Right ventricle myocardium inferior (tissue), 1 donor: ENCODE data around the gene MAN1A2. TPM values are rescaled to one million over a fixed set of nuclear protein-coding genes. Genes with fewer than 3 reads are reported as not detected.
A peak's percentile ranks its signal among the peaks of the same experiment; 100 is the strongest.

Source experiments
- ATAC-seq: fragments of 200-7000 bp; cut with Tn5 transposase; one replicate; pipeline ENCODE4 v1.9.1; 2020; ENCODE audit warnings: mild to moderate bottlenecking, moderate library complexity
- DNase-seq: peaks from one replicate; pipeline ENCODE4 v3.0.0; 2021; ENCODE audit errors: missing footprints
- intact Hi-C: fragments of 100-400 bp; cut with DNase I; formaldehyde crosslinking; loops from one replicate; pipeline ENCODE4 v1.11.0; 2022
- total RNA-seq: library from RNA; stranded (reverse); fragmentation: NEBNext Ultra II Directional; extraction: Animal tissue kit (Norgen Biotek cat#: 25700); gene quantifications from one replicate; pipeline ENCODE4 v1.2.1, GENCODE V29; 2021
- donor health status: DM: no; HTN: yes; CAD: no; lungs with severe emphysema.

The MAN1A2 gene
- total RNA-seq, 1 donor from 2014 or later, result 24.6 TPM

DNA sequence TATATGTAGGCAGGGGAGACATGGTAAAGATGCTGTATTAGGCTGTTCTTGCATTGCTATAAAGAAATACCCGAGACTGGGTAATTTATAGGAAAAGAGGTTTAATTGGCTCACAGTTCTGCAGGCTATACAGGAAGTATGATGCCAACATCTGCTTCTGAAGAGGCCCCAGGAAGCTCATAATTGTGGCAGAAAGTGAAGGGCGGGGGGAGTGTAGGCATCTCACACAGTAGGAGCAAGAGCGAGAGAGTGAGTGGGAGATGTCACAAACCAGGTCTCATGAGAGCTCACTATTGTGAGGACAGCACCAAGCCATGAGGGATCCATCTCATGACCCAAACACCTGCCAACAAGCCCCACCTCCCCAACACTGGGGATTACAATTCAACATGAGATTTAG is 21.1 kb downstream of the MAN1A2 start:
- no peak for DNase-seq
- ATAC-seq, result no peak
- intact Hi-C loops, result no loop called here

DNA sequence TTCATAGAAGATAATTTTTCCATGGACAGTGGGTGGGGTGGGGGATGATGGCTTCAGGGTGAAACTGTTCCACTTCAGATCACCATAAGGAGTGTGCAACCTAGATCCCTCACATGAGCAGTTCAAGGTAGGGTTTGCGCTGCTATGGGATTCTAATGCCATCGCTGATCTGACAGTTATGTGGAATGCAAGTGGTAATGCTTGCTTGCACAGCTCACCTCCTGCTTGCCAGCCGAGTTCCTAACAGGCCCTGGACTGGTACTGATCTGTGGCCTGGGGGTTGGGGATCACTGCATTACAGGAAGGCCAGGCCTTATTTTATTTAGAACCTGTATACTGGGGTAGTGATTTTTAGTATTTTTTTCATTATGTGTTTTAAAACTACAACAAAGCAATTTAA is 22.0 kb downstream of the MAN1A2 start:
- ATAC-seq (peak; percentile 73), DNase-seq (no peak)
- intact Hi-C loops, result no loop called here

DNA sequence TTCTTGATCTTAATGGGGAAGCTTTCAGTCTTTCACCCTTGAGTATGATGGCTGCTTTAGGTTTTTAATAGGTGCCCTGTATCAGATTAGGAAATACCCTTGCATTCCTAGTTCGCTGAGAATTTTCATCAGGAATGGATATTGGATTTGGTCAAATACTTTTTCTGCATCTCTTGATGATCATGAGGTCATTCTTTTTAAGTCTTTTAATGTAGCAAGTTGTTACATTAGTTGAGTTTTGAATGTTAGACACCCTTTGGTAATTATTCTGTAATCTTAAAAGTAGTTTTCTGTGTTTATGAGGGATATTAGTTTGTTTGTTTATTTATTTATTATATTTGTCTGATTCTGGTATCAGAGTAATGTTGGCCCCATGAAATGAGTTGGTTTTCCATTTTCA is 22.5 kb downstream of the MAN1A2 start:
- no peak for ATAC-seq
- no peak for DNase-seq
- intact Hi-C loops, result no loop called here

GRCh38 chr1:117392771-117393170 is 25.5 kb downstream of the MAN1A2 start:
- DNase-seq, result no peak
- intact Hi-C loops, result no loop called here
- no peak for ATAC-seq

DNA sequence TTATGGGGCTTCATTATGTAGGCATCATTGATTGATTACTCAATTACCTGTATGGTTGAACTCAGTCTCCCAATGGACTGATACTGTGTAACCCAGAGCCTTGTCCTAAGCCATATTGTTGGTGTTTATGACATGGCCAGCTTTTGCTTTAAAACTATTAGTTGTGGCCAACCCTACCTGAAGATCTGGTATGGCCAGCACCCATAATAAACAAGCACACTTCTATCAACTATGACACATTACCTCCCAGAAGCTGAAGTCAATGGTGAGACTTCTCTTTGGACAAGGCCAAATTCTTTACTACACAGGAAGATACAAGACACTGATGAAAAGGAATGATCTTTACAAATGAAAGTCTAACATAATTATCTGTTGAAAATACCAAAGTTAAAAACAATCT is 28.8 kb downstream of the MAN1A2 start:
- no peak for ATAC-seq
- intact Hi-C loops, result no loop called here
- DNase-seq, result no peak

DNA sequence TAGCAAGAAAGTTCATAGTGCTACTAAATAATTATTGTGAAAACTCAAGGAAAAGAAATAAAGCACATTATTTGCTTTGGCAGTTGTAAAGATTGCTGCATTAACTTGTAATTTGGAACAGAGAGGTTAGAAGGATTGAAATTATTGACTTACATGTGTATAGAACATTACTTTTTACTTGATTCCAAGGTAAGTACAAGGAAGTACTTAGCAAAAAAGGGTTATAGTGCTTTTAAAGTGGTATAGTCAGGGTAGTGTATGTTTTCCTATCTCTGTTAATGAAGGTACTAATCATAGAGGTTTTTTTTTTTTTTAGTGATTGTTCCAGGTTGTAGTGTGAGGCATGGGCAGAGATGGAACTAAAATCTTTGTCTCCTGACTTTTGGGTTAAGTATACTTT is 29.4 kb downstream of the MAN1A2 start:
- ATAC-seq (no peak), DNase-seq (no peak)
- intact Hi-C loops, result no loop called here

DNA sequence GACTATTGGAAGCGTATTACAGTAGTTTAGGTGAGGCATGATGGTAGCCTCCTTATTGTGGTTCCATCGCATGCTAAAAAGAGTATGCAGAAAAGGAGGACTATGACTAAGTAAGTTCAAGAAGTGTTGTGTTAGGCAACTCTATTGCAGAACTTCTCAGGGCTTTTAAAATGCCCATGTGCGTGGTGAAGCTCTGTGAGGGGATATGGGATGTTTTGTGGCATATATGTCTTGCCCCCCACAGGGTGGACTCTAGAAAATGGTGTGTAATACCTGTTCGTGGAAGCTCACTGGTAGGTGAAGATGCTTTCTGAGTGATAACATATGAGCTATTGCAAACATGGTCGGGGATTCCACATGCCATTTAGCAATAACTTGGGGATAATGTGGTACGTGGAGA is 31.7 kb downstream of the MAN1A2 start:
- no peak for DNase-seq
- no peak for ATAC-seq
- intact Hi-C loops, result no loop called here

DNA sequence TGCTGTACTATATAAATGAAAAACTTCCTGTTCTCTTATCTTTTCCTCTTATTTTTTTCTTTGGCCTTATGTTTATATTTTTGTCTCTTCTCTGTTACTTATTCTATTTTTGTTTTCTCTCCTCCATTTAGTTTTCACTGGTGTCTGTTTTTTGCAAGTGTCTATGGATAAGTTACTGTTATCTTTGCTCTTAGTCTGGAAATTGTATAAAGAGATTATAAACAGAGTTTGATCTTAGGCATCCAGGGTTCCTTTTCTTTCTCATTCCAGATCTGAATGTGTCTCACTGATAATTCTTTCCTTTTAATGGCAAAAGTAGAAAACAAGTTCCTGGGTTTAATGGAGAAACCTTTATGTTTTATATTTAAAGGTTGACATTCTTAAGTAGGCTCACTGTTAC is 34.5 kb downstream of the MAN1A2 start:
- DNase-seq (no peak), ATAC-seq (no peak)
- intact Hi-C loops, result no loop called here

- intact Hi-C loops, result no loop called here
Observed at GRCh38 chr1:117403597-117403996, 36.3 kb downstream of the MAN1A2 start.

DNA sequence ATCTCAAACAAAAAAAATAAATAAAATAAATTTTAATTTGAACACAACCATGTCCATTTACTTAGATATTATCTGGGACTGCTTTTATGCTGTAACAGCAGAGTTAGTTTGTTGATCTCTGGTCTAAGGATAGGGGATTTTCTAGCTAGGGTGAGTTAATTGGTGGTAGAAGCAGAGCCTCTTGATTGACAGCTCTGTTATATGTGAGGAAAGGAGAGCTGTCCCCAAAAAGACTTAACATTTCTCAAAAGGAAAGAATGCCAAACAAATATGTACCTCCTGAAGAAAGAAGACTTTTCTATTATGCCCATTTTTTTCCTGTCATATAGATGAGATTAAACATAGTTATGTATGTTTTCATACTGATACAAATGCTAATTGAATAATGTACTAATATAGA is 37.8 kb downstream of the MAN1A2 start:
- intact Hi-C loops, result no loop called here
- ATAC-seq, result no peak

More at GRCh38 chr1:117403597-117403996, 36.3 kb downstream of the MAN1A2 start:
- ATAC-seq (no peak), DNase-seq (no peak)

GRCh38 chr1:117412472-117412871 is 45.2 kb downstream of the MAN1A2 start:
- no peak for DNase-seq
- no peak for ATAC-seq
- intact Hi-C loops, result no loop called here

More for the DNA sequence above, 37.8 kb downstream of the MAN1A2 start:
- no peak for DNase-seq

GRCh38 chr1:117413412-117413811 is 46.2 kb downstream of the MAN1A2 start:
- no peak for DNase-seq
- intact Hi-C loops, result no loop called here
- ATAC-seq, result no peak

GRCh38 chr1:117414943-117415342 is 47.7 kb downstream of the MAN1A2 start:
- intact Hi-C loops, result no loop called here
- ATAC-seq (no peak), DNase-seq (no peak)

DNA sequence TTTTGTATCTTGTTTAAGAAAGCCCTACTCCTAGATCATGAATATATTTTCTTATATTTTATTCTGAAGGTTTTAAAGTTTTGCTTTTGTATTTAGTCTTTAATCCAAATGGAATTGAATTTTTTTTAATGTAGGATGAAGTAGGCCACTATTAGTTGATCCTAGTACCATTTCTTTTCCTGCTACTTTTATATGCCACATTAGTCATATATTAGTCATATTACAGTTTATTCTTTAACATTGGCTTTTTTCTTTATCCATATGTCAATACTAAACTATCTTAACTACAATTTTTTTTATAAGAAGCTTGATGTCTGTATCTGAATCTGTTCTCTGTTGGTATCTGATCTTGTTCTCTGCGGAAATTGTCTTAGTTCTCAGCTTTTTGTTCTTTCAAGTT is 48.8 kb downstream of the MAN1A2 start:
- DNase-seq (no peak), ATAC-seq (no peak)
- intact Hi-C loops, result no loop called here

- intact Hi-C loops, result no loop called here
- ATAC-seq (no peak), DNase-seq (no peak)
Observed at GRCh38 chr1:117416546-117417125, 49.4 kb downstream of the MAN1A2 start.

GRCh38 chr1:117425050-117425734 is 57.9 kb downstream of the MAN1A2 start:
- no peak for DNase-seq
- ATAC-seq, result no peak
- intact Hi-C loops, result no loop called here

- DNase-seq (no peak), ATAC-seq (no peak)
- intact Hi-C loops, result no loop called here
Observed at GRCh38 chr1:117427297-117427696, 60.0 kb downstream of the MAN1A2 start.

GRCh38 chr1:117433943-117434342 is 66.7 kb downstream of the MAN1A2 start:
- no peak for DNase-seq
- intact Hi-C loops, result no loop called here
- no peak for ATAC-seq

DNA sequence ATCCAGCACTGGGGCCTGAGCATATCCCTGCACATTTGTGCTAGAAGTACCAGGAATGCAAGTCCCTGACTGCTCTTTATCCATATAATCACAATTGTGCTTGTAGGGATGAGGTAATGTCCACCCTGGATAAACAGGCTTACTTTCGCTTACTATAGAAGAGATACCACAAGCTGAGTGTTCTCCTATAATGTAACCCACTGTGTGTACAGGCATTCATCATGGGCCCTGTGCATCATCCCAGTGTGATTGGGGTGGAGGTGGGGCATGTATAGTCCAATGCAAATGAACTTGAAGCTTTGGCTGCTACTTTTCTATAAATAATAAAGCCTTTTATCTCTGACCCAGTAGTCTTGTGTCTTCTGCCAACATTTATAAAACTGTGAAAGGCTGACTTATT is 69.3 kb downstream of the MAN1A2 start:
- DNase-seq (no peak), ATAC-seq (no peak)
- intact Hi-C loops, result no loop called here

GRCh38 chr1:117447661-117448060 is 80.4 kb downstream of the MAN1A2 start:
- no peak for DNase-seq
- intact Hi-C loops, result no loop called here
- no peak for ATAC-seq

DNA sequence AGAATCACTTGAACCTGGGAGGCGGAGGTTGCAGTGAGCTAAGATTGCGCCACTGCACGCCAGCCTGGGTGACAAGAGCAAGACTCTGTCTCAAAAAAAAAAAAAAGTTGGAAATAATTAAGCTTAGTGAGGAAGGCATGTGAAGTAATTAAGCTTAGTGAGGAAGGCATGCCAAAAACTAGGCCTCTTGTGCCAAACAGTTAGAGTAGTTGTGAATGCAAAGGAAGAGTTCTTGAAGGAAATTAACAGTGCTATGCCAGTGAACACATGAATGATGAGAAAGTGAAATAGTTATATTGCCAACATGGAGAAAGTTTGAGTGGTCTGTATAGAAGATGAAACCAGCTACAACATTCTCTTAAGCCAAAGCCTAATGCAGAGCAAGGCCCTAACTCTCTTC is 85.0 kb downstream of the MAN1A2 start:
- ATAC-seq, result no peak
- intact Hi-C loops, result no loop called here
- DNase-seq, result no peak
